Measurements from ENCODE around the gene MPLKIP.

MPLKIP gene

DNA sequence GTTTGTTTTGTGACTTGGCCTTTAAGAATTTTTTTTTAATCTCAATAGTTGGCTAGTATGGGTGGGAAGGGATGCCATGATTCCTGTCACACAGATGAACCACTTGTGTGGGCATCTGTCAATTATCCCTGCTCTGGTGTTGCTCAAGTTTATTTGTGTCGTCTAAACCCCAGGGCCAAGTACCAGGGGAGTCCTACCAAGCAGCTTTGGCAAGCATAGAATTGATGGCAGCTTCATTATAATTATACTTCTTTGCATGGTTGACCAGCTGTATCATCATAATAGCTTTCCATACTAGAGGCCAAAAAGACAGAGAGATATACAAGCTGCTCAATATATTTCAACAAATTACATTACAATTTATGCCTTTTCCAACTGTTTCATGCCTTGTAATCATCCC is 30.8 kb upstream of the MPLKIP start:
- Histone ChIP-seq H3K27me3 (ENCODE audit: control insufficient read depth, low read length) (0 out of 2 replicates have a peak, but pooled peaks cover 3% of the 10 kb centered on the region), H3K9me3 (ENCODE audit: control insufficient read depth, insufficient read depth, low read length) (no peaks in the 10 kb centered on the region), H3F3A (ENCODE audit: control insufficient read depth, insufficient read depth) (no peaks in the 10 kb centered on the region), H3K27ac (ENCODE audit: low read depth, low read length) (no peak overlapping the region), H4K20me1 (ENCODE audit: control insufficient read depth, insufficient read depth, low read depth, low read length) (no peaks in the 10 kb centered on the region), H3K79me2 (ENCODE audit: control insufficient read depth, low read length) (no peaks in the 10 kb centered on the region), H3K4me3 (ENCODE audit: low read length) (no peak overlapping the region), H3K9me2 (replicated peaks; ENCODE audit: control insufficient read depth, low read length) (no peaks in the 10 kb centered on the region), H3K4me2 (ENCODE audit: low read length) (no peak overlapping the region), H3K36me3 (ENCODE audit: control insufficient read depth, low read length) (no peaks in the 10 kb centered on the region), H3K4me1 (ENCODE audit: control insufficient read depth, low read length) (no peaks in the 10 kb centered on the region)
- TF ChIP-seq EZH2phosphoT487 (IDR thresholded peaks at IDR 0.05; ENCODE audit: borderline replicate concordance, low read length) = no peak

DNA sequence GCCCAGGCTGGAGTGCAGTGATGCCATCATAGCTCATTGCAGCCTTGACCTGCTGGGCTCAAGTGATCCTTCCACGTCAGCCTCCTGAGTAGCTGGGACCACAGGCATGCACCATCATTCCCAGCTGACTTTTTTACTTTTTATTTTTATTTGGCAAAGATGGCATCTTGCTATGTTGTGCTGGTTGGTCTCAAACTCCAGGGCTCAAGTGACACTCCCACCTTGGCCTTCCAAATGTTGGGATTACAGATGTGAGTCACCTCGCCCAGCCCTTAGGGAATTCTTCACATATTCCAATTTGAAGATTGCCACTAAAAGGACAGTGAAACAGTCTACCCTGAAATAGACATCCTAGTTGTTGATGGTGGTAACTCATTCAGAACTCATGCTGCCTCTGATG is 28.1 kb upstream of the MPLKIP start:
- Histone ChIP-seq H3F3A (ENCODE audit: control insufficient read depth, insufficient read depth) (no peaks in the 10 kb centered on the region), H3K9me2 (replicated peaks; ENCODE audit: control insufficient read depth, low read length) (no peaks in the 10 kb centered on the region), H3K4me1 (ENCODE audit: control insufficient read depth, low read length) (no peaks in the 10 kb centered on the region), H3K79me2 (ENCODE audit: control insufficient read depth, low read length) (no peaks in the 10 kb centered on the region), H4K20me1 (ENCODE audit: control insufficient read depth, insufficient read depth, low read depth, low read length) (no peaks in the 10 kb centered on the region), H3K36me3 (ENCODE audit: control insufficient read depth, low read length) (no peaks in the 10 kb centered on the region), H3K27ac (ENCODE audit: low read depth, low read length) (no peak overlapping the region), H3K9me3 (ENCODE audit: control insufficient read depth, insufficient read depth, low read length) (no peaks in the 10 kb centered on the region), H3K27me3 (ENCODE audit: control insufficient read depth, low read length) (0 out of 2 replicates have a peak, but pooled peaks cover 3% of the 10 kb centered on the region), H3K4me2 (ENCODE audit: low read length) (no peak overlapping the region), H3K4me3 (ENCODE audit: low read length) (no peak overlapping the region)
- no peak for TF ChIP-seq EZH2phosphoT487 (IDR thresholded peaks at IDR 0.05; ENCODE audit: borderline replicate concordance, low read length)
- TF ChIP-seq, protein P1, sequence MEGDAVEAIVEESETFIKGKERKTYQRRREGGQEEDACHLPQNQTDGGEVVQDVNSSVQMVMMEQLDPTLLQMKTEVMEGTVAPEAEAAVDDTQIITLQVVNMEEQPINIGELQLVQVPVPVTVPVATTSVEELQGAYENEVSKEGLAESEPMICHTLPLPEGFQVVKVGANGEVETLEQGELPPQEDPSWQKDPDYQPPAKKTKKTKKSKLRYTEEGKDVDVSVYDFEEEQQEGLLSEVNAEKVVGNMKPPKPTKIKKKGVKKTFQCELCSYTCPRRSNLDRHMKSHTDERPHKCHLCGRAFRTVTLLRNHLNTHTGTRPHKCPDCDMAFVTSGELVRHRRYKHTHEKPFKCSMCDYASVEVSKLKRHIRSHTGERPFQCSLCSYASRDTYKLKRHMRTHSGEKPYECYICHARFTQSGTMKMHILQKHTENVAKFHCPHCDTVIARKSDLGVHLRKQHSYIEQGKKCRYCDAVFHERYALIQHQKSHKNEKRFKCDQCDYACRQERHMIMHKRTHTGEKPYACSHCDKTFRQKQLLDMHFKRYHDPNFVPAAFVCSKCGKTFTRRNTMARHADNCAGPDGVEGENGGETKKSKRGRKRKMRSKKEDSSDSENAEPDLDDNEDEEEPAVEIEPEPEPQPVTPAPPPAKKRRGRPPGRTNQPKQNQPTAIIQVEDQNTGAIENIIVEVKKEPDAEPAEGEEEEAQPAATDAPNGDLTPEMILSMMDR (IDR thresholded peaks at IDR 0.05; ENCODE audit: low read depth, low read length, poor library complexity, severe bottlenecking) = no peak

DNA sequence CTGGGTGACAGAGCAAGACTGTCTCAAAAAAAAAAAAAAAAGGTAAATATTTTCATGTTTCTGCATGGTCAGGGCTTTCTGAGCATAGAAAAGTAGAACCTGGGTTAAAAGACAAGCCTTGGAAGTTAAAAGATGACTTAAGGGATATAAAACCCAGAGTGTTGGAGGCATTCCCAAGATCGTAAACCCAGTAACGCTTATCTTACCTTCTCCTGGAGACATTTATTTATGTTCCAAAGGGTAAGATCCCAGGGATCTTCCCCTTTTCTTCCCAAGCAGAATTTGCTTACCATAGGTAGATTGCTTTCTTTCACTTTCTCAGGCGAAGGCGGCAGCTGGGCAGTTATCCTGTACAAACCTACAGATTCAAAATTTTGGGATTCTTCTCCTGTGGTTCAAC is 22.6 kb upstream of the MPLKIP start:
- H3K4me1 ChIP-seq (ENCODE audit: control insufficient read depth, low read length) = no peaks in the 10 kb centered on the region
- H4K20me1 ChIP-seq (ENCODE audit: control insufficient read depth, insufficient read depth, low read depth, low read length) = no peaks in the 10 kb centered on the region
- H3K79me2 ChIP-seq (ENCODE audit: control insufficient read depth, low read length) = no peaks in the 10 kb centered on the region
- no peaks in the 10 kb centered on the region for H3F3A ChIP-seq (ENCODE audit: control insufficient read depth, insufficient read depth)
- no peaks in the 10 kb centered on the region for H3K9me3 ChIP-seq (ENCODE audit: control insufficient read depth, insufficient read depth, low read length)
- H3K36me3 ChIP-seq (ENCODE audit: control insufficient read depth, low read length) = no peaks in the 10 kb centered on the region
- H3K9me2 ChIP-seq (replicated peaks; ENCODE audit: control insufficient read depth, low read length) = no peaks in the 10 kb centered on the region
- no peak overlapping the region for H3K4me3 ChIP-seq (ENCODE audit: low read length)
- H3K27ac ChIP-seq (ENCODE audit: low read depth, low read length) = no peak overlapping the region
- H3K4me2 ChIP-seq (ENCODE audit: low read length) = no peak overlapping the region
- TF ChIP-seq, protein P1 (IDR thresholded peaks at IDR 0.05; ENCODE audit: low read depth, low read length, poor library complexity, severe bottlenecking) = no peak
- no peak for TF ChIP-seq EZH2phosphoT487 (IDR thresholded peaks at IDR 0.05; ENCODE audit: borderline replicate concordance, low read length)
- H3K27me3 ChIP-seq (ENCODE audit: control insufficient read depth, low read length) = 0 out of 2 replicates have a peak, but pooled peaks cover 3% of the 10 kb centered on the region

DNA sequence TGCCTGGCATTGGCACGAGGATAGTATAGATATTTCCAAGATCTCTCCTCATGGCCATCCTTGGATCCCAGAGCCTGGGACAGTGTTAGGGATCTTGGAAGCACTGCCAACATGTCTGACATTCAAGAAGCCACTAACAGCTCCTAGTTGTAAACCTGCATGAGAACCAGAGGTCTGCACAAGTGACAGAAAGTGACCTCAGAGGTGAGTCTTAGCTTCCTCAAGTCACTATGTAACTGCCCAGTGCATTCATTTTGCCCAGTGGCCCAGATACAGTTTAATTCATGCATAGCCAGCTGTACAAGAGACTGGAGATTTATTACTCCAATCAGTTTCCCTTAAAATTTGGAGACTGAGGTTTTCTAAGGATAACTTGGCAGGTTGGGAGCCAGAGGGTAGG is 17.1 kb upstream of the MPLKIP start:
- no peaks in the 10 kb centered on the region for H3K36me3 ChIP-seq (ENCODE audit: control insufficient read depth, low read length)
- no peak for TF ChIP-seq EZH2phosphoT487 (IDR thresholded peaks at IDR 0.05; ENCODE audit: borderline replicate concordance, low read length)
- TF ChIP-seq, protein P1 (IDR thresholded peaks at IDR 0.05; ENCODE audit: low read depth, low read length, poor library complexity, severe bottlenecking) = no peak

More for the DNA sequence above, 17.1 kb upstream of the MPLKIP start:
- no peaks in the 10 kb centered on the region for H4K20me1 ChIP-seq (ENCODE audit: control insufficient read depth, insufficient read depth, low read depth, low read length)
- H3K79me2 ChIP-seq (ENCODE audit: control insufficient read depth, low read length) = no peaks in the 10 kb centered on the region
- H3K9me3 ChIP-seq (ENCODE audit: control insufficient read depth, insufficient read depth, low read length) = no peaks in the 10 kb centered on the region
- H3K4me3 ChIP-seq (ENCODE audit: low read length) = no peak overlapping the region
- no peak overlapping the region for H3K4me2 ChIP-seq (ENCODE audit: low read length)
- no peaks in the 10 kb centered on the region for H3K27me3 ChIP-seq (ENCODE audit: control insufficient read depth, low read length)
- no peak overlapping the region for H3K27ac ChIP-seq (ENCODE audit: low read depth, low read length)
- no peaks in the 10 kb centered on the region for H3K4me1 ChIP-seq (ENCODE audit: control insufficient read depth, low read length)
- no peaks in the 10 kb centered on the region for H3K9me2 ChIP-seq (replicated peaks; ENCODE audit: control insufficient read depth, low read length)
- H3F3A ChIP-seq (ENCODE audit: control insufficient read depth, insufficient read depth) = no peaks in the 10 kb centered on the region
